Measurements from ENCODE around the gene DCBLD1.

- TF ChIP-seq CTCF (IDR thresholded peaks at IDR 0.05; ENCODE audit: low read length) = no peak
- no peak for TF ChIP-seq EZH2 (IDR thresholded peaks at IDR 0.05; ENCODE audit: borderline replicate concordance, low read length)
Observed at GRCh38 chr6:117564681-117565080, 82.2 kb downstream of the DCBLD1 start.

Data from OCI-LY1 (cell line).